Endothelial cell of hepatic sinusoid (primary cell): ENCODE measurements around the gene MANBA.
"Not testable (repeated sequence)": the region's sequence is repeated elsewhere in the genome, so short reads cannot be mapped to it uniquely, and the experiment has no call there.

Experiments
- in situ Hi-C: cut with HindIII; loops from 2 replicates; pipeline ENCODE4 v1.10.0; 2017; ENCODE audit warnings: low sequenced_read_pairs

The MANBA gene

GRCh38 chr4:102764901-102765300, 4.1 kb upstream of the MANBA start:
- in situ Hi-C loops: no loop called here

GRCh38 chr4:102761906-102762305, 1.1 kb upstream of the MANBA start:
- in situ Hi-C loops: no loop called here

- in situ Hi-C loops: no loop called here
Measured at GRCh38 chr4:102761296-102761701, 531 bp upstream of the MANBA start.

- in situ Hi-C loops: no loop called here
Measured at GRCh38 chr4:102759831-102760644, 730 bp downstream of the MANBA start.

GRCh38 chr4:102758241-102759160, 2.3 kb downstream of the MANBA start:
- in situ Hi-C loops: no loop called here

GRCh38 chr4:102757681-102758080, 3.1 kb downstream of the MANBA start:
- in situ Hi-C loops: no loop called here

- in situ Hi-C loops: no loop called here
Measured at GRCh38 chr4:102754044-102754443, 6.7 kb downstream of the MANBA start.

GRCh38 chr4:102751941-102752340, 8.8 kb downstream of the MANBA start:
- in situ Hi-C loops: no loop called here

GRCh38 chr4:102743352-102743751, 17.4 kb downstream of the MANBA start:
- in situ Hi-C loops: not testable (repeated sequence)

- in situ Hi-C loops: not testable (repeated sequence)
Measured at GRCh38 chr4:102738802-102739201, 22.0 kb downstream of the MANBA start.

GRCh38 chr4:102736636-102737549, 23.9 kb downstream of the MANBA start:
- in situ Hi-C loops: no loop called here

- in situ Hi-C loops: no loop called here
Measured at GRCh38 chr4:102735582-102735981, 25.2 kb downstream of the MANBA start.

- in situ Hi-C loops: no loop called here
Measured at GRCh38 chr4:102734591-102735385, 26.0 kb downstream of the MANBA start.

GRCh38 chr4:102734116-102734515, 26.7 kb downstream of the MANBA start:
- in situ Hi-C loops: no loop called here

GRCh38 chr4:102733084-102733483, 27.7 kb downstream of the MANBA start:
- in situ Hi-C loops: no loop called here

GRCh38 chr4:102732678-102733077, 28.1 kb downstream of the MANBA start:
- in situ Hi-C loops: no loop called here

- in situ Hi-C loops: no loop called here
Measured at GRCh38 chr4:102730968-102731533, 29.7 kb downstream of the MANBA start.

- in situ Hi-C loops: not testable (repeated sequence)
Measured at GRCh38 chr4:102729486-102729885, 31.3 kb downstream of the MANBA start.

GRCh38 chr4:102726919-102727318, 33.8 kb downstream of the MANBA start:
- in situ Hi-C loops: not testable (repeated sequence)

- in situ Hi-C loops: no loop called here
Measured at GRCh38 chr4:102726068-102726467, 34.7 kb downstream of the MANBA start.
